ENCODE data around the gene GNPTG. TPM values are rescaled to one million over a fixed set of nuclear protein-coding genes. Genes with fewer than 3 reads are reported as not detected.

The GNPTG gene
- total and polyA plus RNA-seq, 9 of the 15 experiments (the other 6 are each of a cell fraction or from before 2014, with no cell fraction given) = 0.69 to 33.3 (median 13.6) TPM

DNA sequence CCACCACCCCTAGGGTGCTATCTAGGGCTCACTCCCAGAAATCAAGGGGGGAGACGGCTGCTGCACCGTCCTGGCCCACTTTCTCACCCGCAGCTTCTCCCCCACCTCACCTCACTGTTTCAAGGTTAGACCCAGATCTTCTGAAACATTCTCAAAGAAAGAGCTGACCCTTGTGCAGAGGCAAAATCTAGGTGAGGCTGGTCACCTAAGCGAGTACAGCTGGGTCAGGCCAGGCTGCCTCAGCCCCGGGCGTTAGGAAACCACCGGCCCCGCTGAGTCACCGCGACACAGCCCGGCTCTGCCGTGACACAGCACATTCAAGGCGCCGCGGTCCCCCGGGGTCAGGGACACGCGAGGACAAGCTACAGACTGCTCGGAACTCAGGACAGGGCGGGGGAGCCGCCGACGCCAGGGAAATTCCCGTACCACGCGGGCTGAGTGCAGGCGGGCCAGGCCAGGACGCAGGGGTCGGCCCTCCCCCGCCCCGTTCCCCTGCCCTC lies 27.1 kb downstream of the GNPTG start (continued):
- TF ChIP-seq, protein P1, sequence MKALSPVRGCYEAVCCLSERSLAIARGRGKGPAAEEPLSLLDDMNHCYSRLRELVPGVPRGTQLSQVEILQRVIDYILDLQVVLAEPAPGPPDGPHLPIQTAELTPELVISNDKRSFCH (CRISPR knock-in tag; IDR thresholded peaks at IDR 0.05) = no peak
- TF ChIP-seq, protein P1 (tag; IDR thresholded peaks at IDR 0.05) = no peak
- TF ChIP-seq MYNN (IDR thresholded peaks at IDR 0.05) (peak; percentile 67; the same call in 1 of the 2 replicates), MYNN (CRISPR knock-in tag; IDR thresholded peaks at IDR 0.05) (no peak), BHLHE40 (IDR thresholded peaks at IDR 0.05; ENCODE audit: low read length) (peak; percentile 6; the same call in 1 of the 2 replicates), TOE1 (IDR thresholded peaks at IDR 0.05; ENCODE audit: borderline replicate concordance) (peak; percentile 61; the same call in 1 of the 2 replicates), TOE1 (CRISPR knock-in tag; IDR thresholded peaks at IDR 0.05; ENCODE audit: borderline replicate concordance, low read depth) (0 out of 2 replicates have a peak, but pooled peaks have one; percentile 48)

- intact Hi-C loops (cut with micrococcal nuclease) (no loop called here), in situ Hi-C loops (cut with MboI) (no loop called here)
- BruUV-seq (replicated peaks) = no TSS peak
- H3K4me3 ChIP-seq = peak overlapping the region; percentile 76
- H3K36me3 ChIP-seq (ENCODE audit: control insufficient read depth, insufficient read depth, low read length) = peaks cover 8% of the 10 kb centered on the region; the same call in 2 of the 3 replicates
- peak overlapping the region; percentile 70 for H2AFZ ChIP-seq (ENCODE audit: low read depth, low read length)
- FAIRE-seq (no peak), ATAC-seq (peak; percentile 85), DNase-seq (ENCODE audit: extremely low read depth in 1 of 4, low spot score in 3 of 4) (peak; percentile 86 to 94 (median 92))
- under 1% methylated on average over 44 of the region's 95 CpGs for WGBS (ENCODE audit: insufficient coverage, low coverage, missing lambda C conversion rate)
- peaks cover 5% of the 10 kb centered on the region for H3K9me1 ChIP-seq (ENCODE audit: control insufficient read depth, insufficient read depth, low read length)
- peaks cover 33% of the 10 kb centered on the region for H3K79me2 ChIP-seq (ENCODE audit: control insufficient read depth, insufficient read depth, low read length)
- no peaks in the 10 kb centered on the region for H3K27me3 ChIP-seq (ENCODE audit: control insufficient read depth in 2 of 2, insufficient read depth in 2 of 2, low read length in 2 of 2)
- CTCF ChIA-PET (ENCODE audit: low intra/inter-chr PET ratio) = no interaction called here
- POLR2A ChIA-PET = interaction anchor here (0.6 to 4.2 kb wide), 30 partner anchors 10 to 775 kb away, joined by 3 to 73 read pairs (median 5); partner anchors contain the start of genes EME2, FAHD1, HAGH and MRPS34
- peak overlapping the region; percentile 88 for H3K4me2 ChIP-seq (ENCODE audit: insufficient read depth, low read length)
- peaks cover 8% of the 10 kb centered on the region; the same call in 1 of the 2 replicates for H4K20me1 ChIP-seq (replicated peaks; ENCODE audit: control insufficient read depth, insufficient read depth, low read length)
- H3K9ac ChIP-seq (ENCODE audit: insufficient read depth in 1 of 2, low read depth in 2 of 2, low read length in 2 of 2) = peak overlapping the region; percentile 97 to 100
- H3K4me1 ChIP-seq (replicated peaks in 1 of 2; ENCODE audit: control insufficient read depth in 2 of 2, insufficient read depth in 2 of 2, low read length in 2 of 2) = peaks cover 19 to 68% of the 10 kb centered on the region in 2 experiments; a peak in 4 of 5 replicates
- H3K27ac ChIP-seq (ENCODE audit: extremely low read depth, low read depth, low read length) = peak overlapping the region; percentile 100
- no peaks in the 10 kb centered on the region for H3K9me3 ChIP-seq (replicated peaks; ENCODE audit: control insufficient read depth, insufficient read depth, low read depth, low read length)
- TF ChIP-seq ZNF311 (CRISPR knock-in tag; IDR thresholded peaks at IDR 0.05) = no peak
- TF ChIP-seq, protein P2, sequence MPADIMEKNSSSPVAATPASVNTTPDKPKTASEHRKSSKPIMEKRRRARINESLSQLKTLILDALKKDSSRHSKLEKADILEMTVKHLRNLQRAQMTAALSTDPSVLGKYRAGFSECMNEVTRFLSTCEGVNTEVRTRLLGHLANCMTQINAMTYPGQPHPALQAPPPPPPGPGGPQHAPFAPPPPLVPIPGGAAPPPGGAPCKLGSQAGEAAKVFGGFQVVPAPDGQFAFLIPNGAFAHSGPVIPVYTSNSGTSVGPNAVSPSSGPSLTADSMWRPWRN (IDR thresholded peaks at IDR 0.05; ENCODE audit: low read depth) = peak; percentile 74
- TF ChIP-seq YBX1 (IDR thresholded peaks at IDR 0.05) = no peak
- no peak for TF ChIP-seq RUNX1 (IDR thresholded peaks at IDR 0.05; ENCODE audit: low read depth)
- no peak for TF ChIP-seq ZNF785 (CRISPR knock-in tag; IDR thresholded peaks at IDR 0.05)
- TF ChIP-seq LCOR (CRISPR knock-in tag; IDR thresholded peaks at IDR 0.05) = peak; percentile 59
- TF ChIP-seq MEF2A (IDR thresholded peaks at IDR 0.05; ENCODE audit: control insufficient read depth, low read depth, low read length) = no peak
- 0 out of 2 replicates have a peak, but pooled peaks have one; percentile 89 for TF ChIP-seq RBM14 (IDR thresholded peaks at IDR 0.05; ENCODE audit: borderline replicate concordance, insufficient read depth, low read depth, low read length)
- TF ChIP-seq TARDBP (IDR thresholded peaks at IDR 0.05) = 0 out of 2 replicates have a peak, but pooled peaks have one; percentile 25
- TF ChIP-seq TFAP4 (CRISPR knock-in tag; IDR thresholded peaks at IDR 0.05; ENCODE audit: borderline replicate concordance) = peak; percentile 40; the same call in 1 of the 2 replicates
- TF ChIP-seq MYC (IDR thresholded peaks at IDR 0.05; ENCODE audit: low read depth, low read length) = peak; percentile 90
- no peak for TF ChIP-seq MYC (CRISPR knock-in tag; IDR thresholded peaks at IDR 0.05; ENCODE audit: borderline replicate concordance, low read depth)
- peak; percentile 36; the same call in 1 of the 2 replicates for TF ChIP-seq MAFK (IDR thresholded peaks at IDR 0.05; ENCODE audit: low read length)
These were observed 27.8 kb downstream of the GNPTG start for GRCh38 chr16:1379304-1380076.
